Vein endothelial cell (primary cell): ENCODE measurements around the gene MTHFS. TPM values are rescaled to one million over a fixed set of nuclear protein-coding genes. Genes with fewer than 3 reads are reported as not detected.

Experiments used
- small RNA-seq: library from RNA; depleted of rRNA; stranded (forward); fragments of <200 nt; gene quantifications from one replicate; pipeline ENCODE3, GENCODE V24; 2012
- total RNA-seq: library from RNA; depleted of rRNA; stranded (reverse); fragments of >200 nt; gene quantifications from 2 replicates; pipeline ENCODE4 v1.2.3, GENCODE V29; 2012

MTHFS gene
- 10.1 and 10.2 TPM in 2 replicates for total RNA-seq

DNA sequence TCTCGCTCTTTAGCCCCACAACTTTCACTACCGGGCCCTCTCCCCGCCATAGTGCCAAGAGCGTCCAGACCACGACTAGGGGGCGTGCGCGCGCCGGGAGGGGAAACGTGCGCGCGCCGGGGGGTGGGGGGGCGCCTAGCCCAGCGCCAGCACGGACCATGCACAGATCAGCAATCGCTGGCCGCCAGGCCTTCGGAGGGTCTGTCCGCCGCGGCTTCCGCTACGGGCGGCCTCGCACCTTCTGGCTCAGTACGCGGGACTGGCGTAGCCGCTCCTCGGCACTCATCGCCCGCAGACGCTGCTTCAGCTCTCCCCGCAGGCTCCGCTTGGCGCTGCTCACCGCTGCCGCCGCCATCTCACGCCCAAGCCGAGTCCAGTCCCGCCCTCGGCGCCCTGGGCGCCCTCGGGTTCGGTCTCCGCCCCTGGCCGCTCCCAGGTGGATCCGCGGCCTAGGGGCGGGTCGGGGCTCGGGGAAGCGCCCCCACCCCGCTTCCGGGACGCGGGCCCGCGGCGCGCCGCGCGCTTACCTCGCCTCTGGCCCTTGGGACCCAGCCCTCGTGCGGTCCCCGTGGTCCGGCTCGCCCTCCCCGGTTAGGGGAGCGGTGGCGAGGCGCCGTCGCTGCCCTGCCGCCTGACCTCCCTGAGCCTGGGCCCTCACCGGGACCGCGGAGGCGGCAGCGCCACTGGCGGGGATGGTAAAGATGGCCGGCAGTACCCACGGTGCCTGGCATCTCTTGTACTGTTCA is at the start of gene MTHFS:
TSS of gene MTHFS (minus strand) at position 381 of the 746 bp plus-strand sequence. CDS start at position 355, 26 bp downstream.

Small RNAs within 50 kb of the gene (small RNA-seq; reads per million reads assigned to genes)
- gene RNU6-667P: not detected

Other genes starting within 250 kb of the MTHFS start
- gene BCL2A1, start 74.2 kb upstream of the MTHFS start, total RNA-seq: 1.4 TPM in 1 of 2 replicates, not detected in the other
- gene ZFAND6, start 162.7 kb upstream of the MTHFS start, total RNA-seq: 122 and 127 TPM in 2 replicates